ENCODE results near the gene INSIG2.

Gene INSIG2

GRCh38 chr2:118062048-118062447 lies 26.2 kb upstream of the INSIG2 start:
- Histone ChIP-seq H3K79me2 (no peaks in the 10 kb centered on the region), H3K27me3 (ENCODE audit: control insufficient read depth, insufficient read depth, low read length) (no peaks in the 10 kb centered on the region)
- no peak for TF ChIP-seq CTCF (IDR thresholded peaks at IDR 0.05)

GRCh38 chr2:118062669-118063068 lies 25.6 kb upstream of the INSIG2 start:
- Histone ChIP-seq H3K27ac (no peak overlapping the region), H3K4me2 (ENCODE audit: low read length) (no peak overlapping the region), H2AFZ (no peak overlapping the region), H3K79me2 (no peaks in the 10 kb centered on the region), H3K9me3 (ENCODE audit: control insufficient read depth, low read length) (no peaks in the 10 kb centered on the region), H3K4me3 (ENCODE audit: low read depth, low read length) (no peak overlapping the region), H3K4me1 (no peaks in the 10 kb centered on the region), H3K9ac (no peak overlapping the region), H3K36me3 (ENCODE audit: control insufficient read depth, insufficient read depth, low read length) (no peaks in the 10 kb centered on the region), H3K27me3 (ENCODE audit: control insufficient read depth, insufficient read depth, low read length) (no peaks in the 10 kb centered on the region)
- TF ChIP-seq CTCF (IDR thresholded peaks at IDR 0.05): no peak

More at GRCh38 chr2:118062048-118062447, 26.2 kb upstream of the INSIG2 start:
- Histone ChIP-seq H2AFZ (no peak overlapping the region), H3K9me3 (ENCODE audit: control insufficient read depth, low read length) (no peaks in the 10 kb centered on the region), H3K4me3 (ENCODE audit: low read depth, low read length) (no peak overlapping the region), H3K4me1 (no peaks in the 10 kb centered on the region), H3K9ac (no peak overlapping the region), H3K27ac (no peak overlapping the region), H3K4me2 (ENCODE audit: low read length) (no peak overlapping the region), H3K36me3 (ENCODE audit: control insufficient read depth, insufficient read depth, low read length) (no peaks in the 10 kb centered on the region)

GRCh38 chr2:118065015-118065706 lies 23.1 kb upstream of the INSIG2 start:
- no peaks in the 10 kb centered on the region for H3K36me3 ChIP-seq (ENCODE audit: control insufficient read depth, insufficient read depth, low read length)
- no peaks in the 10 kb centered on the region for H3K79me2 ChIP-seq
- TF ChIP-seq CTCF (IDR thresholded peaks at IDR 0.05): no peak
- H3K4me1 ChIP-seq: no peaks in the 10 kb centered on the region
- no peak overlapping the region for H2AFZ ChIP-seq
- no peaks in the 10 kb centered on the region for H3K9me3 ChIP-seq (ENCODE audit: control insufficient read depth, low read length)
- no peak overlapping the region for H3K4me3 ChIP-seq (ENCODE audit: low read depth, low read length)
- H3K27me3 ChIP-seq (ENCODE audit: control insufficient read depth, insufficient read depth, low read length): no peaks in the 10 kb centered on the region
- H3K27ac ChIP-seq: no peak overlapping the region
- H3K4me2 ChIP-seq (ENCODE audit: low read length): no peak overlapping the region
- H3K9ac ChIP-seq: no peak overlapping the region

GRCh38 chr2:118065921-118066511 lies 22.3 kb upstream of the INSIG2 start:
- no peak for TF ChIP-seq CTCF (IDR thresholded peaks at IDR 0.05)
- no peaks in the 10 kb centered on the region for H3K4me1 ChIP-seq
- H3K4me2 ChIP-seq (ENCODE audit: low read length): no peak overlapping the region
- H3K4me3 ChIP-seq (ENCODE audit: low read depth, low read length): no peak overlapping the region
- H3K9me3 ChIP-seq (ENCODE audit: control insufficient read depth, low read length): no peaks in the 10 kb centered on the region
- H2AFZ ChIP-seq: no peak overlapping the region
- no peak overlapping the region for H3K27ac ChIP-seq
- H3K27me3 ChIP-seq (ENCODE audit: control insufficient read depth, insufficient read depth, low read length): no peaks in the 10 kb centered on the region
- H3K9ac ChIP-seq: no peak overlapping the region
- no peaks in the 10 kb centered on the region for H3K36me3 ChIP-seq (ENCODE audit: control insufficient read depth, insufficient read depth, low read length)
- no peaks in the 10 kb centered on the region for H3K79me2 ChIP-seq
